MM.1S (cell line): ENCODE data around the gene TOMM7.
"Not testable (repeated sequence)": the region's sequence is repeated elsewhere in the genome, so short reads cannot be mapped to it uniquely, and the experiment has no call there.

Experiments
- DNase-seq: peaks from one replicate; pipeline ENCODE4 v3.0.0-alpha.2; 2015
- H2AFZ ChIP-seq: fragments of 300-600 bp; sonication (generic); 2 replicates; pipeline ENCODE4 v1.6.0; 2016; ENCODE audit warnings: antibody characterized with exemption, low read length
- H3F3A ChIP-seq: fragments of 300-600 bp; sonication (generic); 2 replicates; pipeline ENCODE4 v1.6.1; 2016; ENCODE audit warnings: mild to moderate bottlenecking, antibody characterized with exemption, low read length, moderate library complexity, mixed read lengths; ENCODE audit not compliant: insufficient read depth
- H3K27ac ChIP-seq: fragments of 300-600 bp; sonication (generic); 2 replicates; pipeline ENCODE4 v1.5.1; 2016; ENCODE audit warnings: mild to moderate bottlenecking, low read length
- H3K27me3 ChIP-seq: fragments of 300-600 bp; sonication (generic); replicated peaks from 2 replicates; pipeline ENCODE4 v1.6.0; 2016; ENCODE audit warnings: low read length; ENCODE audit not compliant: insufficient read depth
- H3K36me3 ChIP-seq: fragments of 300-600 bp; sonication (generic); replicated peaks from 2 replicates; pipeline ENCODE4 v1.6.1; 2016; ENCODE audit warnings: mild to moderate bottlenecking, low read length, mixed read lengths; ENCODE audit not compliant: insufficient read depth
- H3K4me1 ChIP-seq: fragments of 300-600 bp; sonication (generic); 2 replicates; pipeline ENCODE4 v1.6.1; 2016; ENCODE audit warnings: low read length, mixed read lengths
- H3K4me2 ChIP-seq: fragments of 300-600 bp; sonication (generic); 2 replicates; pipeline ENCODE4 v1.6.0; 2016; ENCODE audit warnings: low read depth, low read length
- H3K4me3 ChIP-seq: fragments of 300-600 bp; sonication (generic); 2 replicates; pipeline ENCODE4 v1.5.1; 2016; ENCODE audit warnings: low read length, mixed read lengths
- H3K79me2 ChIP-seq: fragments of 300-600 bp; sonication (generic); 2 replicates; pipeline ENCODE4 v1.6.1; 2016; ENCODE audit warnings: mixed run types, low read length, mixed read lengths
- H3K9ac ChIP-seq: fragments of 300-600 bp; sonication (generic); 2 replicates; pipeline ENCODE4 v1.6.1; 2016; ENCODE audit warnings: low read length, mixed read lengths
- H3K9me2 ChIP-seq: fragments of 300-600 bp; sonication (generic); replicated peaks from 2 replicates; pipeline ENCODE4 v1.6.1; 2016; ENCODE audit warnings: mild to moderate bottlenecking, low read length, mixed read lengths; ENCODE audit not compliant: insufficient read depth
- H3K9me3 ChIP-seq: fragments of 300-600 bp; sonication (generic); replicated peaks from 2 replicates; pipeline ENCODE4 v1.6.1; 2016; ENCODE audit warnings: mild to moderate bottlenecking, low read length, mixed read lengths; ENCODE audit not compliant: insufficient read depth
- H4K20me1 ChIP-seq: fragments of 300-600 bp; sonication (generic); 2 replicates; pipeline ENCODE4 v1.6.1; 2016; ENCODE audit warnings: mild to moderate bottlenecking, low read length, moderate library complexity, mixed read lengths; ENCODE audit not compliant: insufficient read depth
- EZH2 ChIP-seq: fragments of 300-600 bp; sonication (generic); optimal IDR thresholded peaks from 2 replicates; pipeline ENCODE3; 2017; ENCODE audit warnings: low read depth, mild to moderate bottlenecking, antibody characterized with exemption, low read length, mixed read lengths
- EZH2phosphoT487 ChIP-seq: fragments of 300-600 bp; sonication (generic); IDR thresholded peaks from 2 replicates; pipeline ENCODE4 v1.6.1; 2018; ENCODE audit warnings: antibody characterized with exemption, low read length
- TF ChIP-seq, protein P1 (sequence below): fragments of 300-600 bp; sonication (generic); IDR thresholded peaks from 2 replicates; pipeline ENCODE4 v1.5.1; 2016; ENCODE audit warnings: antibody characterized with exemption, low read length, mixed read lengths

TOMM7 gene

DNA sequence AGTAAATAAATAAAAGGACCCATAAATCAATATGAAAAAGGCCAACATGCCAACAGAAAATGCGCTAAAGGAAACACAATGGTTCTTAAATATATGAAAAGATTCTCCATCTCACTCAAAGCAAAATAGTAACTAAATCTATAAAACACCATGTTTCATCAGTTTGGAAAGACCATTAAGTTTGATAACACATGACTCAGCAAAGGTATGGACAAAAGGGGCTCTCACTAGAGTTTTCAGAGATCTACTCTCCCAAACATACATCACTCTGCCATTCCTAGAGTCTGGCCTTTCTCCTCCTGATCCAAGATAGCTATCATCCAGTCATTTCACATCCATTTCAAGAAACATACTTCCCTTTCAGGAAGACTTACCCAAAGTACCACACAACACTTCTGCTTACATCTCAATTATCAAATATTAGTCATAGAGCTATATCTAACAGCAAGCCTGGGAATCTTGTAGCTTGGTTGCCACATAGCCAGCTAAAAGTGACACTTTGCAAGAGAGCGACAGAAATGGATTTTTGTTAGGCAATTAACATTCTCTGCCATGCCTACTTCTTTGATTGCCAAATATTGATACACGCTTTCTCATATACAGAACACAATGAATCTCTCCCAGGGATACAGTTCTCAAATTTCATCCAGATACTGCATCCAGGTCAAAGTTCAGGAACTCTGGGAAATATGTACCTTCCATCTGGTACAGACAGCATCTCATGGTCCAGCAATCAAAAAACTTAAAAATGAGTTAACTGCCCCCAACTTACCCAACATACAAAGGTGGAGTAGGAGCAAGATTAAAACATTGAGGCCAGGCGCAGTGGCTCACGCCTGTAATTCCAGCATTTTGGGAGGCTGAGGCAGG is 28.8 kb downstream of the TOMM7 start:
- no peaks in the 10 kb centered on the region for H3K27me3 ChIP-seq
- H3K36me3 ChIP-seq, result no peaks in the 10 kb centered on the region
- H3K4me2 ChIP-seq, result no peak overlapping the region
- H3K79me2 ChIP-seq, result no peaks in the 10 kb centered on the region
- no peak overlapping the region for H3K27ac ChIP-seq
- no peaks in the 10 kb centered on the region for H3K9me2 ChIP-seq
- no peak for DNase-seq
- H3K9ac ChIP-seq, result no peak overlapping the region
- H3F3A ChIP-seq, result no peaks in the 10 kb centered on the region
- TF ChIP-seq, protein P1, sequence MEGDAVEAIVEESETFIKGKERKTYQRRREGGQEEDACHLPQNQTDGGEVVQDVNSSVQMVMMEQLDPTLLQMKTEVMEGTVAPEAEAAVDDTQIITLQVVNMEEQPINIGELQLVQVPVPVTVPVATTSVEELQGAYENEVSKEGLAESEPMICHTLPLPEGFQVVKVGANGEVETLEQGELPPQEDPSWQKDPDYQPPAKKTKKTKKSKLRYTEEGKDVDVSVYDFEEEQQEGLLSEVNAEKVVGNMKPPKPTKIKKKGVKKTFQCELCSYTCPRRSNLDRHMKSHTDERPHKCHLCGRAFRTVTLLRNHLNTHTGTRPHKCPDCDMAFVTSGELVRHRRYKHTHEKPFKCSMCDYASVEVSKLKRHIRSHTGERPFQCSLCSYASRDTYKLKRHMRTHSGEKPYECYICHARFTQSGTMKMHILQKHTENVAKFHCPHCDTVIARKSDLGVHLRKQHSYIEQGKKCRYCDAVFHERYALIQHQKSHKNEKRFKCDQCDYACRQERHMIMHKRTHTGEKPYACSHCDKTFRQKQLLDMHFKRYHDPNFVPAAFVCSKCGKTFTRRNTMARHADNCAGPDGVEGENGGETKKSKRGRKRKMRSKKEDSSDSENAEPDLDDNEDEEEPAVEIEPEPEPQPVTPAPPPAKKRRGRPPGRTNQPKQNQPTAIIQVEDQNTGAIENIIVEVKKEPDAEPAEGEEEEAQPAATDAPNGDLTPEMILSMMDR, result no peak
- TF ChIP-seq EZH2phosphoT487, result no peak
- no peak for TF ChIP-seq EZH2
- H3K4me1 ChIP-seq, result no peaks in the 10 kb centered on the region
- no peak overlapping the region for H3K4me3 ChIP-seq
- no peaks in the 10 kb centered on the region for H3K9me3 ChIP-seq
- no peaks in the 10 kb centered on the region for H4K20me1 ChIP-seq
- no peak overlapping the region for H2AFZ ChIP-seq

DNA sequence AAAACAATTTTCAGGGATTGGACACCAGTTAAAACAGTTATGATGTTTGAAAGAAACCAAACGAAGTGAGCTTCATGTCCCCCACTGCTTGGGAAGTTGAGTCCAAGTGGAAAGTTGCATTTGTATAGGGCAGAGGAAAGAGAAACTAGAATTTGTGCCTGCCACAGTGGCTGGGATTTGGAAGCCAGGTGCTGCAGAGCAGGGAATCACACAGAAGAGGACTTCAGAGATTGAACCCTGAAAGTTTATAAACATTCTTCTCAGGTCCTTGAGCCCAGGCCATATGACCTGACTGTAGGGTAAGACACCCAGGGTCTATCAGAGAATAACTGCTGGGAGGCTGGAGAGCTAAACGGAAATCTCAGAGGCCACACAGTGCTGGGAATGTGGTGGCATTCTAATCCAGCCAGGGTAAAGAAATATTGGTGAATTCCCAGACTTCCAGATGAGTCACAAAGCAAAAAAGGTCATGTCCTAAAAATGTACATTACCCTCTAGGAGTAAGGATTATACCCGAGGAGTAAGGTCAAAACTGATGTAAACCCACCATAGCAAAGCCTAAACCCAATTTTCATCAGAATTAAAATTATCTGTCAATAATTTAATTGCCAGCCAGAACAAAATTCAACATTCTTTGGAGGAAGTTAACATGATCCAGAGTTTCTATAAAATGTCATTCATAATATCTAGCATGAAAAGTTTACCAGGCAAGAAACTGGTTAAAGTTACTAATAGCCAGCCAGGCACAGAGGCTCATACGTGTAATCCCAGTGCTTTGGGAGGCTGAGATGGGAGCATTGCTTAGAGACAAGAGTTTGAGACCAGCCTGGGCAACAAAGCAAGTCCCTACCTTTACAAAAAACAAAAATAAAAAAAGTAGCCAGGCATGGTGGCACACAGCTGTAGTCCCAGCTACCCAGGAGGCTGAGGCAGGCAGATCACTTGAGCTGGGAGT is 31.2 kb downstream of the TOMM7 start:
- Histone ChIP-seq H3K9me3 (no peaks in the 10 kb centered on the region), H2AFZ (no peak overlapping the region), H3K4me2 (no peak overlapping the region), H3K9ac (no peak overlapping the region), H3K4me1 (no peaks in the 10 kb centered on the region), H3K27ac (no peak overlapping the region), H3K79me2 (no peaks in the 10 kb centered on the region), H3K4me3 (no peak overlapping the region), H3F3A (no peaks in the 10 kb centered on the region), H3K9me2 (no peaks in the 10 kb centered on the region), H3K36me3 (no peaks in the 10 kb centered on the region), H3K27me3 (no peaks in the 10 kb centered on the region), H4K20me1 (no peaks in the 10 kb centered on the region)
- TF ChIP-seq EZH2 (no peak), EZH2phosphoT487 (no peak)
- TF ChIP-seq, protein P1, result no peak
- no peak for DNase-seq

DNA sequence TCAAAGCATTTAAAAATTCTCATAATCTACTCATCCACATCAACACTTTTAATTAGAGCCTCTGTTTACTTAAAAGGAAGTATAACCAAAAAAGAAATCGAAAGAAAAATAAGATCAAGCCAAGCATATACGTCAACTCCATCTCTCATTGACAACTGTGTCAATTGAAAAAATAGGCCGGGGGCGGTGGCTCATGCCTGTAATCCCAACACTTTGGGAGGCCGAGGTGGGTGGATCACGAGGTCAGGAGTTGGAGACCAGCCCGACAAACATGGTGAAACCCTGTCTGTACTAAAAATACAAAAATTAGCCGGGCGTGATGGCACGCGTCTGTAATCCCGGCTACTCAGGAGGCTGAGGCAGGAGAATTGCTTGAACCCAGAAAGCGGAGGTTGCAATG is 32.0 kb downstream of the TOMM7 start:
- not testable (repeated sequence) for H3K79me2 ChIP-seq, H3K36me3 ChIP-seq, H3K9me3 ChIP-seq, H3K4me2 ChIP-seq, H3K9ac ChIP-seq, DNase-seq, H3K27ac ChIP-seq, H3K27me3 ChIP-seq, H2AFZ ChIP-seq, H3K4me3 ChIP-seq, H3K9me2 ChIP-seq, H3F3A ChIP-seq, H4K20me1 ChIP-seq, H3K4me1 ChIP-seq
